Measurements from ENCODE around the gene IL34. TPM values are rescaled to one million over a fixed set of nuclear protein-coding genes. Genes with fewer than 3 reads are reported as not detected.
"Not testable (repeated sequence)": the region's sequence is repeated elsewhere in the genome, so short reads cannot be mapped to it uniquely, and the experiment has no call there.

The IL34 gene
- total RNA-seq, 1 donor from 2014 or later, result 1.5 TPM

GRCh38 chr16:70670175-70670574 lies 23.8 kb downstream of the IL34 start:
- ATAC-seq (no peak), DNase-seq (no peak)
- intact Hi-C loops (cut with micrococcal nuclease), result no loop called here

GRCh38 chr16:70670938-70671337 lies 24.6 kb downstream of the IL34 start:
- intact Hi-C loops (cut with micrococcal nuclease); DNase-seq; ATAC-seq: not testable (repeated sequence)

- ATAC-seq, result no peak
- no peak for DNase-seq
- intact Hi-C loops (cut with micrococcal nuclease), result no loop called here
Measured at GRCh38 chr16:70674221-70675014, 28.1 kb downstream of the IL34 start.

GRCh38 chr16:70675851-70676513 lies 29.6 kb downstream of the IL34 start:
- DNase-seq, result no peak
- peak; percentile 44 for ATAC-seq
- intact Hi-C loops (cut with micrococcal nuclease), result no loop called here

GRCh38 chr16:70676675-70677498 lies 30.5 kb downstream of the IL34 start:
- DNase-seq (no peak), ATAC-seq (no peak)
- intact Hi-C loops (cut with micrococcal nuclease), result no loop called here

- intact Hi-C loops (cut with micrococcal nuclease), result no loop called here
- DNase-seq, result peak; percentile 25
- ATAC-seq, result no peak
Measured at GRCh38 chr16:70677499-70678120, 31.3 kb downstream of the IL34 start.

- no peak for DNase-seq
- intact Hi-C loops (cut with micrococcal nuclease), result no loop called here
Measured at GRCh38 chr16:70678121-70678897, 31.9 kb downstream of the IL34 start.

GRCh38 chr16:70678898-70679670 lies 32.7 kb downstream of the IL34 start:
- no peak for ATAC-seq
- intact Hi-C loops (cut with micrococcal nuclease), result no loop called here
- no peak for DNase-seq

More at GRCh38 chr16:70678121-70678897, 31.9 kb downstream of the IL34 start:
- ATAC-seq, result no peak

- intact Hi-C loops (cut with micrococcal nuclease), result loop anchor here (10.0 kb wide), 2 partner anchors 55 to 95 kb away; no protein-coding TSS in a partner anchor
Measured at GRCh38 chr16:70679671-70680494, 33.5 kb downstream of the IL34 start.

GRCh38 chr16:70680495-70681381 lies 34.4 kb downstream of the IL34 start:
- peak; percentile 54 for DNase-seq
- ATAC-seq, result peak; percentile 17
- intact Hi-C loops (cut with micrococcal nuclease), result loop anchor here (10.0 kb wide), 2 partner anchors 54 to 94 kb away; no protein-coding TSS in a partner anchor

More at GRCh38 chr16:70679671-70680494, 33.5 kb downstream of the IL34 start:
- peak; percentile 45 for ATAC-seq
- DNase-seq, result peak; percentile 66

- DNase-seq (peak; percentile 47), ATAC-seq (peak; percentile 15)
- intact Hi-C loops (cut with micrococcal nuclease), result loop anchor here (10.0 kb wide), 2 partner anchors 53 to 93 kb away; no protein-coding TSS in a partner anchor
Measured at GRCh38 chr16:70681382-70682238, 35.3 kb downstream of the IL34 start.

- DNase-seq, result peak; percentile 32
- intact Hi-C loops (cut with micrococcal nuclease), result loop anchor here (10.0 kb wide), 2 partner anchors 52 to 92 kb away; no protein-coding TSS in a partner anchor
- ATAC-seq, result no peak
Measured at GRCh38 chr16:70682239-70683145, 36.1 kb downstream of the IL34 start.

- intact Hi-C loops (cut with micrococcal nuclease), result loop anchor here (10.0 kb wide), 2 partner anchors 51 to 91 kb away; no protein-coding TSS in a partner anchor
- no peak for ATAC-seq
- peak; percentile 28 for DNase-seq
Measured at GRCh38 chr16:70683146-70683944, 37.0 kb downstream of the IL34 start.
